H1 (cell line): ENCODE data around the gene TLCD3A.

Experiments used
- EZH2 ChIP-seq: fragments of 200-600 bp; sonication (generic); IDR thresholded peaks from 2 replicates; pipeline ENCODE4 v1.7.1; 2012; ENCODE audit warnings: low read depth, mild to moderate bottlenecking, moderate library complexity, low read length, inconsistent platforms; ENCODE audit not compliant: severe bottlenecking
- HDAC6 ChIP-seq: IDR thresholded peaks from one replicate; pipeline ENCODE4 v1.7.1; 2012; ENCODE audit warnings: low read depth, mild to moderate bottlenecking, inconsistent platforms, low read length, moderate library complexity
- POLR2AphosphoS5 ChIP-seq: IDR thresholded peaks from 2 replicates; pipeline ENCODE4 v1.6.1; 2011; ENCODE audit warnings: low read depth, low read length
- TAF7 ChIP-seq: optimal IDR thresholded peaks from 2 replicates; pipeline ENCODE3; 2011; ENCODE audit warnings: low read depth, mild to moderate bottlenecking, inconsistent platforms, low read length, moderate library complexity, borderline replicate concordance
- TEAD4 ChIP-seq: IDR thresholded peaks from 2 replicates; pipeline ENCODE4 v1.6.1; 2012; ENCODE audit warnings: low read depth, low read length, inconsistent platforms, mixed read lengths
- TF ChIP-seq, protein P1 (sequence below): IDR thresholded peaks from 2 replicates; pipeline ENCODE4 v1.6.1; 2011; ENCODE audit warnings: low read length, improper control_type of control experiment
- TF ChIP-seq, protein P2 (sequence below), 3 experiments: IDR thresholded peaks; 1 replicate in 2 of 3; 2 replicates in 1 of 3; pipeline versions ENCODE4 v1.5.1 to v1.6.1; 2011; ENCODE audit warnings: low read length in 3 of 3, mild to moderate bottlenecking in 3 of 3, inconsistent platforms in 2 of 3, low read depth in 1 of 3, moderate library complexity in 1 of 3; ENCODE audit not compliant: insufficient read depth in 1 of 3; ENCODE audit errors: control extremely low read depth in 1 of 3

DNA sequence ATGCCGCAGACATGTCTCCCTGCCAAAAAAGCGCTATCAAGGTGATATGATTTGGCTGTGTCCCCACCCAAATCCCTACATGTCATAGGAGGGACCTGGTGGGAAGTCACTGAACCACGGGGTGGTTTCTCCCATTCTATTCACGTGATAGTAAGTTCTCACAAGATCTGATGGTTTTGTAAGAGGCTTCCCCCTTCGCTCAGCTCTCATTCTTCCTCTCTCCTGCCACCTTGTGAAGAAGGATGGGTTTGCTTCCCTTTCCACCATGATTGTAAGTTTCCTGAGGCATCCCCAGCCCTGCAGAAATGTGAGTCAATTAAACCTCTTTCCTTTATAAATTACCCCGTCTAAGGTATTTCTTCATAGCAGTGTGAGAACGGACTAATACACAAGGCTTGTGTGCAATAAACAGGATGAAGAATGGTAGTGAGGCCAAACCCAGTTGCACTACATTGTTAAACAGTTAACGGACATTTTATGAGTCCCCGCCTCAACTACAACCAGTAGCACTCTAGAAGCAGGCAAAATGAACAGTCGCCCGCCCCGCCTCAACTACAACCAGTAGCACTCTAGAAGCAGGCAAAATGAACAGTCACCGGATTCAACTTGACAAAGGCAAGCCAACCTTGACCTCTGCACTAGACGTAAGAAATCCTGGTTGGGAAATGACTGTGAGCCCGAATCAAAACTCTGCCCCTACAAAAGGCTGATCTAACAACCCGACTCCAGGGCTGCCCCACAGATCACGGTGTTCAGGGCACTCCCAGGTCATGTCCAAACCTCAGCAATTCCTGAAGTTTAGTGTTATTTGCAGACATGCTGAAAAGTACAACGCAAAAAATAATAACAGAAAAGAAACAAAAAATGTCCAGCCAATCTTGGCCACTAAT is 44.1 kb upstream of the TLCD3A start:
- TF ChIP-seq, protein P1, sequence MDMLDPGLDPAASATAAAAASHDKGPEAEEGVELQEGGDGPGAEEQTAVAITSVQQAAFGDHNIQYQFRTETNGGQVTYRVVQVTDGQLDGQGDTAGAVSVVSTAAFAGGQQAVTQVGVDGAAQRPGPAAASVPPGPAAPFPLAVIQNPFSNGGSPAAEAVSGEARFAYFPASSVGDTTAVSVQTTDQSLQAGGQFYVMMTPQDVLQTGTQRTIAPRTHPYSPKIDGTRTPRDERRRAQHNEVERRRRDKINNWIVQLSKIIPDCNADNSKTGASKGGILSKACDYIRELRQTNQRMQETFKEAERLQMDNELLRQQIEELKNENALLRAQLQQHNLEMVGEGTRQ = no peak
- TF ChIP-seq EZH2 (no peak), TAF7 (no peak), TEAD4 (no peak), HDAC6 (no peak), POLR2AphosphoS5 (no peak)
- TF ChIP-seq, protein P2, sequence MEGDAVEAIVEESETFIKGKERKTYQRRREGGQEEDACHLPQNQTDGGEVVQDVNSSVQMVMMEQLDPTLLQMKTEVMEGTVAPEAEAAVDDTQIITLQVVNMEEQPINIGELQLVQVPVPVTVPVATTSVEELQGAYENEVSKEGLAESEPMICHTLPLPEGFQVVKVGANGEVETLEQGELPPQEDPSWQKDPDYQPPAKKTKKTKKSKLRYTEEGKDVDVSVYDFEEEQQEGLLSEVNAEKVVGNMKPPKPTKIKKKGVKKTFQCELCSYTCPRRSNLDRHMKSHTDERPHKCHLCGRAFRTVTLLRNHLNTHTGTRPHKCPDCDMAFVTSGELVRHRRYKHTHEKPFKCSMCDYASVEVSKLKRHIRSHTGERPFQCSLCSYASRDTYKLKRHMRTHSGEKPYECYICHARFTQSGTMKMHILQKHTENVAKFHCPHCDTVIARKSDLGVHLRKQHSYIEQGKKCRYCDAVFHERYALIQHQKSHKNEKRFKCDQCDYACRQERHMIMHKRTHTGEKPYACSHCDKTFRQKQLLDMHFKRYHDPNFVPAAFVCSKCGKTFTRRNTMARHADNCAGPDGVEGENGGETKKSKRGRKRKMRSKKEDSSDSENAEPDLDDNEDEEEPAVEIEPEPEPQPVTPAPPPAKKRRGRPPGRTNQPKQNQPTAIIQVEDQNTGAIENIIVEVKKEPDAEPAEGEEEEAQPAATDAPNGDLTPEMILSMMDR (IDR thresholded peaks at IDR 0.05; ENCODE audit: control extremely low read depth in 1 of 3, insufficient read depth in 1 of 3, low read depth in 1 of 3, low read length in 3 of 3) = peak in 2 of 3 experiments; percentile 41 to 48; a peak in 2 of 4 replicates
